HCT116 (cell line): ENCODE data around the gene FRMD8. TPM values are rescaled to one million over a fixed set of nuclear protein-coding genes. Genes with fewer than 3 reads are reported as not detected.

Experiments used
- ATAC-seq: fragments of 200-7000 bp; cut with Tn5 transposase; 2 replicates; pipeline ENCODE4 v1.9.1; 2020; ENCODE audit warnings: mild to moderate bottlenecking, moderate library complexity
- BruUV-seq: library from RNA; stranded (reverse); fragments of 400-500 nt; replicated peaks from 2 replicates; lab custom pipeline; 2021; lab: Mats Ljungman, UMichigan
- CTCF ChIA-PET: fragments of 300-600 bp; sonication (Branson Sonifier 250); formaldehyde crosslinking; loops from one replicate; lab custom pipeline; 2021; ENCODE audit warnings: antibody characterized with exemption; lab: Charles Lee
- POLR2A ChIA-PET: fragments of 300-600, 350-600 bp; sonication (Branson Sonifier 250); formaldehyde crosslinking; loops from one replicate; lab custom pipeline; 2021; ENCODE audit warnings: antibody characterized with exemption; lab: Charles Lee
- RAD21 ChIA-PET, 2 experiments: fragments of 300-600 bp; sonication (Branson Sonifier 250); formaldehyde crosslinking; loops; one replicate each; lab custom pipeline; 2023; ENCODE audit warnings: low total read pairs in 2 of 2; ENCODE audit not compliant: uncharacterized antibody in 2 of 2, unreplicated experiment in 2 of 2, low non-redundant PET in 1 of 2; lab: Charles Lee
- DNase-seq: peaks from one replicate; pipeline ENCODE4 v3.0.0-alpha.2; 2010; ENCODE audit warnings: low read depth, low spot score
- H2AFZ ChIP-seq: fragments of 200-600 bp; shearing (Covaris generic), sonication (generic); 2 replicates; pipeline ENCODE4 v1.6.1; 2017; ENCODE audit warnings: low read depth, mixed run types, mixed read lengths, antibody characterized with exemption, low read length; ENCODE audit not compliant: poor library complexity, severe bottlenecking
- H3K27ac ChIP-seq: 2 replicates; pipeline ENCODE4 v1.5.1; 2012; ENCODE audit warnings: low read depth, low read length
- H3K27me3 ChIP-seq: fragments of 200-600 bp; sonication (generic); 2 replicates; pipeline ENCODE4 v1.6.1; 2016; ENCODE audit warnings: mixed run types, low read length, mixed read lengths; ENCODE audit not compliant: insufficient read depth
- H3K36me3 ChIP-seq, 2 experiments: fragments of 200-500 bp in 1 of 2; fragments of 200-600 bp in 1 of 2; sonication (Bioruptor generic) in 1 of 2; sonication (generic) in 1 of 2; 2 replicates each; pipeline versions ENCODE4 v1.5.1 to v1.6.1; 2014 to 2016; ENCODE audit warnings: low read length in 2 of 2, inconsistent platforms in 1 of 2, mixed read lengths in 1 of 2, mixed run types in 1 of 2; ENCODE audit not compliant: insufficient read depth in 2 of 2, control insufficient read depth in 1 of 2
- H3K4me1 ChIP-seq, 2 experiments: fragments of 200-600 bp in 1 of 2; sonication (generic) in 1 of 2; 2 replicates each; pipeline versions ENCODE4 v1.5.1 to v1.6.1; 2012 to 2017; ENCODE audit warnings: low read length in 2 of 2, inconsistent platforms in 1 of 2, mild to moderate bottlenecking in 1 of 2, mixed read lengths in 1 of 2, mixed run types in 1 of 2, moderate library complexity in 1 of 2; ENCODE audit not compliant: insufficient read depth in 2 of 2, control insufficient read depth in 1 of 2
- H3K4me2 ChIP-seq: fragments of 200-600 bp; sonication (generic); 2 replicates; pipeline ENCODE4 v1.6.1; 2017; ENCODE audit warnings: mixed run types, low read length, mixed read lengths
- H3K4me3 ChIP-seq, 2 experiments: fragments of 200-600 bp in 1 of 2; sonication (generic) in 1 of 2; replicated peaks in 1 of 2; 2 replicates each; pipeline ENCODE4 v1.5.1; 2011 to 2016; ENCODE audit warnings: low read length in 2 of 2, control low read depth in 1 of 2, low read depth in 1 of 2, mild to moderate bottlenecking in 1 of 2, mixed read lengths in 1 of 2, mixed run types in 1 of 2
- H3K79me2 ChIP-seq: fragments of 200-600 bp; sonication (generic); 2 replicates; pipeline ENCODE4 v1.6.1; 2017; ENCODE audit warnings: mild to moderate bottlenecking, mixed run types, low read length, moderate library complexity, mixed read lengths; ENCODE audit not compliant: insufficient read depth
- H3K9ac ChIP-seq: fragments of 200-600 bp; sonication (generic); 2 replicates; pipeline ENCODE4 v1.6.1; 2016; ENCODE audit warnings: low read length, mixed read lengths
- H3K9me2 ChIP-seq: fragments of 200-600 bp; sonication (generic), shearing (Covaris generic); 2 replicates; pipeline ENCODE4 v1.6.1; 2017; ENCODE audit warnings: mixed run types, mild to moderate bottlenecking, moderate library complexity; ENCODE audit not compliant: insufficient read depth
- H3K9me3 ChIP-seq, 2 experiments: fragments of 200-500 bp in 1 of 2; fragments of 200-600 bp in 1 of 2; sonication (Bioruptor generic) in 1 of 2; sonication (generic) in 1 of 2; 2 replicates each; pipeline ENCODE4 v1.6.1; 2014 to 2017; ENCODE audit warnings: low read length in 2 of 2, mixed read lengths in 2 of 2, inconsistent platforms in 1 of 2, low read depth in 1 of 2, mild to moderate bottlenecking in 1 of 2, mixed run types in 1 of 2, moderate library complexity in 1 of 2; ENCODE audit not compliant: control insufficient read depth in 1 of 2, insufficient read depth in 1 of 2
- H4K20me1 ChIP-seq: fragments of 200-600 bp; sonication (generic), shearing (Covaris generic); 2 replicates; pipeline ENCODE4 v1.6.1; 2017; ENCODE audit warnings: mixed run types, mild to moderate bottlenecking, moderate library complexity; ENCODE audit not compliant: insufficient read depth
- CEBPB ChIP-seq: IDR thresholded peaks from 2 replicates; pipeline ENCODE4 v1.6.1; 2012; ENCODE audit warnings: low read depth
- CTCF ChIP-seq, 3 experiments: fragments of 200-600 bp in 1 of 3; sonication (generic) in 1 of 3; IDR thresholded peaks in 2 of 3; conservative IDR thresholded peaks in 1 of 3; 2 replicates each; pipeline ENCODE4 v1.5.1; 2012 to 2017; ENCODE audit warnings: low read depth in 2 of 3, low read length in 2 of 3, antibody characterized with exemption in 1 of 3, borderline replicate concordance in 1 of 3, control low read depth in 1 of 3, mild to moderate bottlenecking in 1 of 3, mixed read lengths in 1 of 3, mixed run types in 1 of 3, moderate library complexity in 1 of 3; ENCODE audit not compliant: insufficient read depth in 1 of 3
- EGR1 ChIP-seq: IDR thresholded peaks from 2 replicates; pipeline ENCODE4 v1.6.1; 2012; ENCODE audit warnings: low read depth
- ELF1 ChIP-seq: IDR thresholded peaks from 2 replicates; pipeline ENCODE4 v1.6.1; 2012; ENCODE audit warnings: low read depth, borderline replicate concordance
- EZH2 ChIP-seq: fragments of 200-600 bp; sonication (generic); IDR thresholded peaks from 2 replicates; pipeline ENCODE4 v1.6.1; 2017; ENCODE audit warnings: antibody characterized with exemption, mixed run types
- EZH2phosphoT487 ChIP-seq: fragments of 200-600 bp; IDR thresholded peaks from 2 replicates; pipeline ENCODE4 v1.6.1; 2018; ENCODE audit warnings: antibody characterized with exemption, borderline replicate concordance
- FOSL1 ChIP-seq: IDR thresholded peaks from 2 replicates; pipeline ENCODE4 v1.6.1; 2012; ENCODE audit warnings: low read depth
- JUND ChIP-seq: IDR thresholded peaks from 2 replicates; pipeline ENCODE4 v1.6.1; 2012
- MAX ChIP-seq: IDR thresholded peaks from 2 replicates; pipeline ENCODE4 v1.6.1; 2012
- POLR2AphosphoS5 ChIP-seq: IDR thresholded peaks from 2 replicates; pipeline ENCODE4 v1.6.1; 2011; ENCODE audit warnings: mild to moderate bottlenecking, low read depth, low read length, moderate library complexity
- RAD21 ChIP-seq: IDR thresholded peaks from 2 replicates; pipeline ENCODE4 v1.6.1; 2012; ENCODE audit warnings: low read depth, mild to moderate bottlenecking
- REST ChIP-seq: IDR thresholded peaks from 2 replicates; pipeline ENCODE4 v1.6.1; 2012; ENCODE audit warnings: low read depth
- SIN3A ChIP-seq: IDR thresholded peaks from 2 replicates; pipeline ENCODE4 v1.6.1; 2012; ENCODE audit warnings: low read depth
- YY1 ChIP-seq: IDR thresholded peaks from 2 replicates; pipeline ENCODE4 v1.6.1; 2011; ENCODE audit warnings: low read length, low read depth, moderate library complexity, mild to moderate bottlenecking; ENCODE audit not compliant: insufficient replicate concordance; ENCODE audit errors: extremely low read depth
- ZBTB33 ChIP-seq: IDR thresholded peaks from 2 replicates; pipeline ENCODE4 v1.6.1; 2011; ENCODE audit warnings: mild to moderate bottlenecking, low read length, moderate library complexity; ENCODE audit not compliant: insufficient replicate concordance; ENCODE audit errors: extremely low read depth
- intact Hi-C: fragments of 100-400 bp; cut with micrococcal nuclease; formaldehyde crosslinking; loops from 2 replicates; pipeline ENCODE4 v1.10.0; 2022
- total RNA-seq: library from RNA; stranded (reverse); gene quantifications from one replicate; pipeline ENCODE4 v1.2.1, GENCODE V29; 2021; ENCODE audit not compliant: unreplicated experiment

The FRMD8 gene
- total RNA-seq, 1 experiment from 2014 or later, result 35.8 TPM

- Histone ChIP-seq H3K4me1 (peaks cover 0 to 17% of the 10 kb centered on the region in 2 experiments; a peak in 2 of 4 replicates), H3K9me2 (no peaks in the 10 kb centered on the region), H2AFZ (no peak overlapping the region), H3K27me3 (no peaks in the 10 kb centered on the region), H3K9ac (no peak overlapping the region), H3K4me3 (no peak overlapping the region), H4K20me1 (no peaks in the 10 kb centered on the region), H3K4me2 (no peak overlapping the region), H3K36me3 (peaks cover 2 to 10% of the 10 kb centered on the region in 2 experiments), H3K9me3 (no peaks in the 10 kb centered on the region), H3K79me2 (peaks cover 16% of the 10 kb centered on the region; the same call in 1 of the 2 replicates), H3K27ac (no peak overlapping the region)
- TF ChIP-seq EGR1, result no peak
- TF ChIP-seq ZBTB33, result no peak
- TF ChIP-seq YY1, result no peak
- TF ChIP-seq EZH2phosphoT487, result no peak
- TF ChIP-seq MAX, result no peak
- TF ChIP-seq POLR2AphosphoS5, result no peak
- TF ChIP-seq EZH2, result no peak
- no peak for TF ChIP-seq RAD21
- no peak for TF ChIP-seq FOSL1
- TF ChIP-seq SIN3A, result no peak
- no peak for TF ChIP-seq ELF1
- no peak for TF ChIP-seq REST
- no peak for TF ChIP-seq CEBPB
- no peak for TF ChIP-seq JUND
- no peak for TF ChIP-seq CTCF (IDR thresholded peaks at IDR 0.05 in 2 of 3, conservative IDR thresholded peaks at IDR 0.05 in 1 of 3; ENCODE audit: borderline replicate concordance in 1 of 3, insufficient read depth in 1 of 3, low read depth in 2 of 3, low read length in 2 of 3)
- no peak for DNase-seq
- ChIA-PET POLR2A (no interaction called here), RAD21 (no interaction called here), CTCF (interaction anchor here (1.1 kb wide), 1 partner anchor 23 kb away, joined by 3 read pairs; no protein-coding TSS in a partner anchor)
- no TSS peak for BruUV-seq
- intact Hi-C loops, result no loop called here
- ATAC-seq, result no peak
Observed at GRCh38 chr11:65394125-65394536, 7.7 kb downstream of the FRMD8 start.
